GM12878 (cell line): ENCODE results near the gene AEBP2.

Source experiments
- BCL11A ChIP-seq: IDR thresholded peaks from 2 replicates; pipeline ENCODE4 v1.6.1; 2011; ENCODE audit warnings: low read depth, low read length
- BCLAF1 ChIP-seq: fragments of 450-650 bp; IDR thresholded peaks from 2 replicates; pipeline ENCODE4 v1.6.1; 2017; ENCODE audit warnings: antibody characterized with exemption, mild to moderate bottlenecking, moderate library complexity
- CBX3 ChIP-seq: fragments of 200-600 bp; sonication (generic); IDR thresholded peaks from 2 replicates; pipeline ENCODE4 v1.6.1; 2016; ENCODE audit warnings: low read depth, borderline replicate concordance
- CHD2 ChIP-seq: IDR thresholded peaks from 2 replicates; pipeline ENCODE4 v1.6.1; 2011; ENCODE audit warnings: low read depth, low read length, improper control_type of control experiment, borderline replicate concordance
- CTCF ChIP-seq, 3 experiments: IDR thresholded peaks in 2 of 3; conservative IDR thresholded peaks in 1 of 3; 2 replicates each; pipeline ENCODE4 v1.5.1; 2011; ENCODE audit warnings: low read depth in 3 of 3, low read length in 3 of 3, mild to moderate bottlenecking in 3 of 3, control low read depth in 2 of 3, moderate library complexity in 2 of 3, inconsistent platforms in 1 of 3, mixed read lengths in 1 of 3; ENCODE audit not compliant: control insufficient read depth in 2 of 3, insufficient read depth in 1 of 3; ENCODE audit errors: extremely low read depth in 1 of 3
- EGR1 ChIP-seq, 2 experiments: IDR thresholded peaks; 1 replicate in 1 of 2; 2 replicates in 1 of 2; pipeline ENCODE4 v1.6.1; 2011 to 2012; ENCODE audit warnings: low read depth in 2 of 2, low read length in 2 of 2, borderline replicate concordance in 1 of 2, mild to moderate bottlenecking in 1 of 2, moderate library complexity in 1 of 2
- KDM1A ChIP-seq: fragments of 200-600 bp; sonication (generic); IDR thresholded peaks from 2 replicates; pipeline ENCODE4 v1.6.1; 2016; ENCODE audit warnings: borderline replicate concordance
- MEF2B ChIP-seq: fragments of 450-650 bp; IDR thresholded peaks from 2 replicates; pipeline ENCODE4 v1.6.1; 2018; ENCODE audit warnings: mild to moderate bottlenecking, moderate library complexity; ENCODE audit not compliant: partially characterized antibody, poor library complexity, severe bottlenecking
- NR2C2 ChIP-seq: IDR thresholded peaks from 2 replicates; pipeline ENCODE4 v1.6.1; 2011; ENCODE audit warnings: borderline replicate concordance, low read depth; ENCODE audit not compliant: control insufficient read depth, insufficient read length
- RAD21 ChIP-seq: IDR thresholded peaks from 2 replicates; pipeline ENCODE4 v1.6.1; 2011; ENCODE audit warnings: mild to moderate bottlenecking, low read depth, low read length, moderate library complexity; ENCODE audit not compliant: insufficient read depth
- YY1 ChIP-seq: IDR thresholded peaks from 2 replicates; pipeline ENCODE4 v1.6.1; 2011; ENCODE audit warnings: low read depth, mild to moderate bottlenecking, low read length

GRCh38 chr12:19482036-19482435 is 42.7 kb downstream of the AEBP2 start:
- no peak for TF ChIP-seq CTCF (IDR thresholded peaks at IDR 0.05 in 2 of 3, conservative IDR thresholded peaks at IDR 0.05 in 1 of 3; ENCODE audit: control insufficient read depth in 2 of 3, extremely low read depth in 1 of 3, insufficient read depth in 1 of 3, low read depth in 3 of 3, low read length in 3 of 3)
- TF ChIP-seq EGR1 (IDR thresholded peaks at IDR 0.05; ENCODE audit: borderline replicate concordance in 1 of 2, low read depth in 2 of 2, low read length in 2 of 2), result no peak
- TF ChIP-seq KDM1A, result no peak
- no peak for TF ChIP-seq RAD21
- no peak for TF ChIP-seq BCLAF1
- no peak for TF ChIP-seq NR2C2
- TF ChIP-seq CBX3, result no peak
- no peak for TF ChIP-seq BCL11A
- no peak for TF ChIP-seq YY1
- TF ChIP-seq CHD2, result no peak
- TF ChIP-seq MEF2B, result no peak
